Measurements from ENCODE around the gene LPIN3. TPM values are rescaled to one million over a fixed set of nuclear protein-coding genes. Genes with fewer than 3 reads are reported as not detected.

LPIN3 gene
- total and polyA plus RNA-seq, 2 experiments from 2014 or later = 18.1 to 22.4 TPM

DNA sequence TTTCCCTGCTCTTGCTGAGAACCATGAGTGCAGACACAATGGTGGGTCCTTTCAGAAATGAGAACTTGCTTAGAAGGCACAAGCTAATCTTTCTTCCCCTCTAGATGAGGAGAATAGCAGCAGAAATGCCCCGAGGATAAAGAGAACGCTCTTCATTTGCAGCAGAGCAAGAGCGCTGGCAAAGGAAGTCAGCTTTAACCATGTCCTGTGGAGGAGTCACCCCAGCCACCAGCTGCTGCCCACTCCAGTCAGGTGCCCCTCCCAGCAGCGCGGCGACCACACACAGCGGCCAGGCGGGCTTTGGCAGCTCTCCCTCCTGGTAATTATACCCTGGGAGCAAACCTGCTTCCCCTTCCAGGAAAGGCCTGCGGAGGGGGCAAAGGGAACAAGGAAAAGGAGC, 68.4 kb downstream of the LPIN3 start:
- H3K4me2 ChIP-seq = no peak overlapping the region
- H3K27ac ChIP-seq = no peak overlapping the region
- TF ChIP-seq, protein P1, sequence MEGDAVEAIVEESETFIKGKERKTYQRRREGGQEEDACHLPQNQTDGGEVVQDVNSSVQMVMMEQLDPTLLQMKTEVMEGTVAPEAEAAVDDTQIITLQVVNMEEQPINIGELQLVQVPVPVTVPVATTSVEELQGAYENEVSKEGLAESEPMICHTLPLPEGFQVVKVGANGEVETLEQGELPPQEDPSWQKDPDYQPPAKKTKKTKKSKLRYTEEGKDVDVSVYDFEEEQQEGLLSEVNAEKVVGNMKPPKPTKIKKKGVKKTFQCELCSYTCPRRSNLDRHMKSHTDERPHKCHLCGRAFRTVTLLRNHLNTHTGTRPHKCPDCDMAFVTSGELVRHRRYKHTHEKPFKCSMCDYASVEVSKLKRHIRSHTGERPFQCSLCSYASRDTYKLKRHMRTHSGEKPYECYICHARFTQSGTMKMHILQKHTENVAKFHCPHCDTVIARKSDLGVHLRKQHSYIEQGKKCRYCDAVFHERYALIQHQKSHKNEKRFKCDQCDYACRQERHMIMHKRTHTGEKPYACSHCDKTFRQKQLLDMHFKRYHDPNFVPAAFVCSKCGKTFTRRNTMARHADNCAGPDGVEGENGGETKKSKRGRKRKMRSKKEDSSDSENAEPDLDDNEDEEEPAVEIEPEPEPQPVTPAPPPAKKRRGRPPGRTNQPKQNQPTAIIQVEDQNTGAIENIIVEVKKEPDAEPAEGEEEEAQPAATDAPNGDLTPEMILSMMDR (IDR thresholded peaks at IDR 0.05; ENCODE audit: poor library complexity) = no peak
- TF ChIP-seq EZH2 (IDR thresholded peaks at IDR 0.05; ENCODE audit: borderline replicate concordance) = no peak
- no peak for TF ChIP-seq EZH2phosphoT487 (IDR thresholded peaks at IDR 0.05; ENCODE audit: low read depth, severe bottlenecking, unreplicated experiment)
- no peaks in the 10 kb centered on the region for H3K4me1 ChIP-seq (ENCODE audit: insufficient read depth)
- H3K36me3 ChIP-seq (replicated peaks; ENCODE audit: insufficient read depth, low read depth) = no peaks in the 10 kb centered on the region
- no peaks in the 10 kb centered on the region for H4K20me1 ChIP-seq (ENCODE audit: insufficient read depth, poor library complexity, severe bottlenecking)
- no peak overlapping the region for H2AFZ ChIP-seq
- H3K4me3 ChIP-seq = no peak overlapping the region
- H3K79me2 ChIP-seq = no peaks in the 10 kb centered on the region
- H3K27me3 ChIP-seq = no peaks in the 10 kb centered on the region
- H3K9me3 ChIP-seq (ENCODE audit: low read depth) = no peaks in the 10 kb centered on the region
- 88% methylated on average over 9 of the region's 9 CpGs for WGBS (ENCODE audit: low lambda C conversion rate, missing lambda C conversion rate)
- DNase-seq (ENCODE audit: low spot score) = no peak
- H3K9me2 ChIP-seq (replicated peaks; ENCODE audit: insufficient read depth) = no peaks in the 10 kb centered on the region

Other genes with a start within 250 kb of the LPIN3 start
- gene PLCG1, start 203.3 kb upstream of the LPIN3 start, total RNA-seq = 48.5 and 73.2 TPM in 2 replicates
- 52.7 and 52.8 TPM in 2 replicates for gene PLCG1, start 203.3 kb upstream of the LPIN3 start, polyA plus RNA-seq
- 15.0 and 16.0 TPM in 2 replicates for gene ZHX3, start 23.1 kb upstream of the LPIN3 start, total RNA-seq
- 19.0 and 19.7 TPM in 2 replicates for gene ZHX3, start 23.1 kb upstream of the LPIN3 start, polyA plus RNA-seq
- 8.0 and 9.5 TPM in 2 replicates for gene EMILIN3, start 26.0 kb downstream of the LPIN3 start, total RNA-seq
- gene EMILIN3, start 26.0 kb downstream of the LPIN3 start, polyA plus RNA-seq = 2.8 and 3.0 TPM in 2 replicates

All from hepatocyte (in vitro differentiated cells).